Hindlimb muscle (tissue), 1 donor: ENCODE results near the gene SLC39A6. TPM values are rescaled to one million over a fixed set of nuclear protein-coding genes. Genes with fewer than 3 reads are reported as not detected.

Source experiments
- polyA plus RNA-seq: library from polyadenylated mRNA; unstranded; fragments of 120-200 nt; gene quantifications from one replicate; pipeline ENCODE4 v1.2.1, GENCODE V29; 2013; ENCODE audit not compliant: insufficient read length

SLC39A6 gene
- polyA plus RNA-seq, 1 donor, result 28.1 TPM

Other genes with a start within 250 kb of the SLC39A6 start
- gene RPRD1A, start 61.8 kb downstream of the SLC39A6 start, polyA plus RNA-seq, result 39.1 TPM
- 75.7 TPM for gene ELP2, start 559 bp upstream of the SLC39A6 start, polyA plus RNA-seq
- gene MOCOS, start 58.2 kb upstream of the SLC39A6 start, polyA plus RNA-seq, result 0.10 TPM
- 42.9 TPM for gene FHOD3, start 168.4 kb upstream of the SLC39A6 start, polyA plus RNA-seq